NOMO-1 treated with DMSO at 0.1 percent for 48 hours (cell line): ENCODE measurements around the gene KIAA2012.
"Not testable (repeated sequence)": the region's sequence is repeated elsewhere in the genome, so short reads cannot be mapped to it uniquely, and the experiment has no call there.

Experiments
- DNase-seq: peaks from one replicate; lab custom pipeline; 2025; ENCODE audit not compliant: unreplicated experiment; lab: John Stamatoyannopoulos, UW

Gene KIAA2012

DNA sequence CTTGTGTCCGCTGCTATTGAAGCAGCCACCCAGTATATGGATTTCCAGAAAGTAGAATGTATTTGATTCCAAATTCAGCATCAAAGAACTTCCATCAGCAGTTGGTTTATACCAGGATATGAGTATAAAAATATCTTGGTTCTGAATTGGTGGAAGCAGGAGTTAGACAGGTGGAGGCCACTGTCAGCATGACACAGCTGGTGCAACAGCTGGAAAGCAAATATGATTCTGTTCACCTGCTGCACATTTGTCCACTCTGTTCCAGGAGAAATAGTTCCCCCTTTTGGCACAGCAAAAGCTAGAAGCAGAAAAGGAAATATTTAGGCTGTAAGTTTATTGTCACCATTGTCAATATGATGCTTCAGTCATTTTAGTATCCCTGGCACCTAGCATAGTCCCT, 41.2 kb downstream of the KIAA2012 start:
- DNase-seq, result no peak

DNA sequence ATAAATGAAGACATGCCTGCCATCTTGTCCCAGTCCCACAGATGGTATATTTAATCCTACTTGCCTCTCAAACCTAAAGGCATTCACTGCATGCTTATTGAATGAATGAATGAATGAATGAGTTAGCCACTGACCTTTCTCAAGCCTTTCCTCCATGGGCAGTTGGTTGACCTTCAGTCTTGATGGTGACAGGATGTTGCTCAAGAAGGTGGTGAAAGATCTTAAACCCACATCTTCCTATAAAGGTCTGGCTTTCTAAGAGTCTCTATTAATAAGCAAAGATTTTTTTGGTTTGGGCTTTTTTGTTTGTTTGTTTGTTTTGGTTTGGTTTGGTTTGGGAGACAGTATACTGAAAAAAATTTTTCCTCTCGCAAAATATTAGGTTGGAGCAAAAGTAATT, 41.7 kb downstream of the KIAA2012 start:
- DNase-seq, result peak; percentile 69

DNA sequence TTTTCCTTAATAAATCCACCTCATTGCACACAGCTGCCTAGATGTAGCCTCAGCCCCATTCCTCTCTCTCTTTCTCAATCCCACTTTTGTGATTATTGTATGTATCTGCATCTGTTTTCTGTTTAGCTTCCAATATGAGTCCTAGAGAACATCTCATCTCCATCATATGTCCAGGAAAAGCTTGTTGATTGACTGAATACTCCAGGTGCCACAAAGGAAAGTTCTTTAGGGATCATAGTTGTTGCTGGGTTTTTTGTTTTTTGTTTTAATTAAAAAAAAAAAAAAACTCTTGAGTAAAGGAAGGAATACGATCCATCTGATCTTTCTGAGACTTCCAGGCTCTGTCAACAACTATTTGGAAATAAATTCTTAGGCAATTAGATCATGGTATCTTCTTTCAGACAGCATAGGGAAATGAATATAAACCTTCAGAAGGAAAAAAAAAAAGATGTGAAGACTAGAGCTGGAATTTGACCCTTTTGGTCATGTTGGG, 42.5 kb downstream of the KIAA2012 start:
- DNase-seq, result no peak

DNA sequence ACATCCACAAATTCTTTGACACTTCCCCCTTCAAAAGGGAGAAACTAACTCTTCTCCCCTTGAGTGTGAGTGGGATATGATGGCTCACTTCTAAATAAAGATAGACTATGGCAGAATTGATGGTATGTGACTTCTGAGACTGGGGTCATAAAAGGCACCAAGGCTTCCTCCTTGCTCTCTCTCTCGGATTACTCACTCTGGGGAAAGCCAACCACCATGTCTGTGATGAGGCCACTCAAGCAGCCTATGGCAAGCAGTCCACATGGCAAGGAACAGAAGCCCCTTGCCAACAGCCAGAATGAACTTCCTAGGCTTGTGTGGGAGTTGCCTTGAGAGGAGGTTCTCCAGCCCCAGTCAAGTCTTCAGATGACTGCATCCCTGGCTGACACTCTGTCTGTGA, 43.6 kb downstream of the KIAA2012 start:
- no peak for DNase-seq

DNA sequence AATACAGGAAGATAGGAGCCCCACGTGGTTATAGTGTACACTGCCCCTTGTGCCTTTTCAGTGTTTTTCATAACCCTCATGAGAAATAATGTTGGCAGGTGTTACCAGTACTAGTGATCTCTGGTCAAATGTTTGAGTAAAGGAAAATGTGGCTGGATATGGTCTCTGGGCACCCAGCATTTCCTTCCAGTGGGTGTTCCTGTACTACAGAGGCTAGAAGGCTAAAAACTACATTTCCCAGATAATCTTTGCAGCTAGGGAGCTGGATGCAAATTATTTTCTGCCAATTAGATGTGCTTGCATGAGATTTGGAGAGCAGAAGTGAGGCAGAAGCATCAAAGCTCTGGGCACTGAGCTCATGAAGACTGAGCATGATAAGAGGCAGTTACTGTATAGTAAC, 45.1 kb downstream of the KIAA2012 start:
- DNase-seq, result no peak

DNA sequence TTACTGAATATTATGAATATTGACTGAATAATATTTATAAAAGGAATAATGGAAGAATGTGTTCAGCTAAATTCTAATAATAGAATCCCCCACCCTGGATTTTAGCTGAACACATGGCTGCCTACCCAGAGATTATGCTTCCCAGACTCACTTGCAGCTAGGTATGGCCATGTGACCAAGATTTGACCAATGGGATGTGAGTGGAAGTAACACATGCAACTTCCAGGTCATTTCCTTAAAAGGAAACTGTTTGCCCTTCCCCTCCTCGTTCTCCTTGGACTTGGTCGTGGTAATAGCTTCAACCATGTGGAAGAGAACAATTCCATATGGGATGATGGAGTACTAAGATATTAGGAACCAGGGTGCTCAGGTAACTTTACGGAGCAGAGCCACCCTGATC, 47.8 kb downstream of the KIAA2012 start:
- DNase-seq, result no peak

DNA sequence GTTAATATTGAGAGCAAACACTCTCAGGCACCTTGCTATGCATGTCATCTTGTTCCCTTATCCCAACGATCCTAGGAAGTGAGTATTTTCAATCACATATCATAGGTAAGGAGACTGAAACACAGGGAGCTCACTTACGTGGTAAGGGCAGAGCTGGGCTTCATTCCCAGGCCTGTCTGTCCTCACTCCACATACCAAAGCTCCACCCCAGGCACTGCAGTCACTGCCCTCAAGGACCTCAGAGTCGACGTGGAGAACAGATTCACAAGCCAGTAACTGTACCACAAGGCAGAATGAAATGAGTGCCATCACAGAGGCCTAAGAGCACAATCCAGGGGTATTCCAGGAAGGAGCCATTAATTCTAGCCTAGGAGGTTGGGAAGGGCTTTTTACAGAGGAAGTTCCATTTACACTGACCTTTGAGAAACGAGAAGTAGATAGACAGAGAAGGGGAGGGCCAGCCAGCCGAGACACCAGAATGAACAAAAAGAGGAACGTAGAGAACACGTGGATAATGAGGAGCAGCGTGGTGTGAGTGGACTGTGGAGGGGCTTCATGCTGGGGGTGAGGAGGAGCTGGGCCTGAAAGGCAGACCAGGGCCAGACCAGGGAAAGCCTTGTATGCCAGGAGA, 48.6 kb downstream of the KIAA2012 start:
- peak; percentile 89 for DNase-seq

DNA sequence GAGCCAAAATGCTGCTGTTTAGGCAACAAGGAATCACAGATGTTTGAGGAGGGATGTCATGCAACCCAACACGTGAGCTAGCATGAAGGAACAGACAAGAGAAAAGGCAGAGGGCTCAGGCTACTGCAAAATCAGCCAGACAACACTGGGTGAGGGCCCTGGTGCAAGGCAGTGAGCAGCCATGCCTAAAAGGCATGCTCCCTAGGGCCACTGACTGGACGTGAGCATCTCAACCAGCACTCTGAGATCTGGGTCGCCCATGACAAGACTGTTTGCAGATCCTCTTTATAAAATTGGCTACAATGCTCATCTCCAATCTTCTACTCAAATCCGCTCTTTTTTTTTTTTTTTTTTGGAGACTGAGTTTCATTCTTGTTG, 49.1 kb downstream of the KIAA2012 start:
- no peak for DNase-seq

DNA sequence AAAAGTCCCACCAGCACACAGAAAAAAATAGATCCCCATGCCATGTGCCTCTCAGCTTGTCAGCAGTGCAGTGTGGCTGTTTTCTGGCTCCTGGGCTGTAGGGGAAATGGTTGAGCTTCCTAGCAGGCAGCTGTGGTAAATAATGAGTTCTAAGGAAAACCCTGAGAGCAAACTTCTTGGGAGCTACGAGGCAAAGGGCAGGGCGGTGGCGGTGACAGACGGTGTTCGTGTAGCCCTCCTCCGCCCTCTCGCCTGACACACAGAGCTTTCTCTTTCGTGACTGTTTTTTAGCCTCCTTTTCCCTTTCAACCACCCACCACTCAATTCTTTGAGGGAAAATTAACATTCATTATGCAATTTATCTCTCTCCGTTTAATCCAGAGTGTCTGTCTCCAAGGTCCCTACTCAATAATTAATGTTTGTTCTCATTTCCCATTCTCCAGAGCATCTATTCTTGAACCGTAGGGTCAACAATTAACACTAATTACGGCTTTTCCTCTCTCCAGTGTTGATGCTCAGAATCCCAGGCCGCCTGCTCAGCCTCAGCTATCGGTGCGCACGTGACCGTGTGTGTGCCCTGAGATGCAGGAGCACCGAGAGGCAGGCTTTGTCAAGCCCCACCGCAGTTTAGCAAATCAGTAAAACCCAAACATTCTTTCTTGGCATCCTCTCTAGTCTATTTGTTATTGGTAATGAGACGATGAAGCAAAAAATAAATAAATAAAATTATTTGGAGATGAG, 50.1 kb downstream of the KIAA2012 start:
- DNase-seq, result no peak

DNA sequence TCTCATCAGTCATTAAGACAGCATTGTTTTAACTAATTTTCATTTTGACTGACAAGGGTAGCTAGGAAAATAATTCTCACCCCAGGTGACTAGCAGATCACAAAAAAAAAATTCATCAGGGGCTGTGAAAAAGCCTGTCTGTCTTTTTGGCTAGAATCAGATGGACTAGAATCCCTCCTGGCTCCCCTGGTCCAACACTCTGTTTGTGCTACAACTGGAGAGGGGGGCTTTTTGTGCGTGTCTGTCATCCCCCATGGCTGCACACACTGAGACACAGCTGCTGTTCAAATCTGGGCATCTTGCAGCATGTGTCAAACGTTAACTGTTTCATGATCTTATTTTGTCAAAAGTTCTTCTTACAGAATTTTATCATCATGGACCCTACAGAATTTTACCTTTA, 51.2 kb downstream of the KIAA2012 start:
- no peak for DNase-seq

DNA sequence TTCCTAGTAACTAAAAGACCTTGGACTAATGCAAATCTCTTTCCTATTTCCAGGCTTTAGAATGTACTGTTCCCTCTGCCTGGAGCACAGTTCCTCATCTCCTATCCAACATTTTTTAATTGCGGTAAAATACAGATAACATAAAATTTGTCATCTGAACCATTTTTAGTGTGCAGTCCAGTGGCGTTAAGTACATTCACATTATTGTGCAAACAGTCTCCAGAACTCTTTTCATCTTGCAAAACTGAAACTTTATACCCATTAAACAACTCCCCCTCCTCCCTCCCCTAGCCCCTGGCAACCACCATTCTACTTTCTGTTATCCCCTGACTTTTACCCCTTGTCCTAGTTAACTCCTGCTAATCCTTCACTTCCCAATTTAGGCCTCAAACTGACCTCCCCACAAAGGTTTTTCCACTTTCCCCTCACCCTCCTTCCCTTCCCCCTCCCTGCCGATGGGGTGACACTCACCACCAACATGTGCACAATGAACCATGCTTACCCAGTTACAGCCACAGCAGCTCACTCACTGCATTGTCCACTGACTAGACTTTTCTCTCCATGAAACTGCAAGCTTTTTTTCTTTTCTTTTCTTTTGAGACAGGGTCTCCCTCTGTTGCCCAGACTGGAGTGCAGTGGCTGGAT, 54.8 kb downstream of the KIAA2012 start:
- DNase-seq, result no peak

DNA sequence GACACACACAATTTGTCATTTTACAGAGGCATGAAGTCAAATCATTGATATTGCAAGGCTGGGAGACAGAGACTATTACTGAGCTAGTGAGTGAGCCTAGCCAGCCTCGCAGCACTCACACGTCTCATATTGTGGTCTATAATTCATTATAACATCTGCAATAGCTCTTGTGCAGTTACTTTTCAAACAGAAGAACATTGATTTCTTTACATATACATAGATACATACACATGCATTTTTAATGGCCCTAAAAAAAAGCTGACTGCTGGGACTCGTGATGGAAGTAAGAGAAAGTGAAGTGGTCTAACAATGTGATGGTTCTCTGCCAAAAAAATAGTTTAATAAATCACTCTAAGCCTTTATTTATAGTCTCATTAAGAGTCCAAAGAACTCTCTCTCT, 56.8 kb downstream of the KIAA2012 start:
- DNase-seq, result no peak

DNA sequence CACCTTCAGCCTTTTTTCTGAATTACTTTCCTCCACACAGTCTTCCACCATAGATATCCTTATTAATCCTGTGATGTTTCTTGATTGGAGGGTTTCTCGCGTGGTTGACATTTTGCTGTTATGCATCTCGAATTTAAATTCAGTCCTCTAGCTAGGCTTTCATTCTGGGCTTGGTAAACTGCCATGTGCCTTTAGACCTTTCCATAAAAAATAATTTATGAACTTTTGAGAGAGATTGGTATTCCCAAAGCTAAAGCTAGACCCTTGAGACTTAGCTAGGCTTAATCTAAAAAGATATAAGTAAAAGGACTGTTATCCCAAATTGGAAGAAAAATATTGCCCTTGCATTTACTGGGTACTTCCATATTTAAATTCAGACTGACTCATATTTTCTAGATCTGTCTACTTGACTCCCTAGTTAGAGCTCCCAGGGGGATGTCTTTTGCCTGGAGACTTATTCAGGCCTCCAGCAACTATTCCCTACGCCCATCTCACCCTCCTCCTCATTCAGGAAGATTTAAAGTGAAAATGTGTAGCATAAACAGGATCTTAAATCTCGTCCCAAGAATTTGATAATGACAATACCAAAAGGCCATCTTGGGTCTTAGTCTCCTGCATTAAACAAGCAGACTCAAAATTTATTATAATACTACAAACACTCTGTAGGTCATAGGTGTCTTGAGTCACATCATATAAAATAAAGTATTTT, 60.3 kb downstream of the KIAA2012 start:
- DNase-seq, result no peak

DNA sequence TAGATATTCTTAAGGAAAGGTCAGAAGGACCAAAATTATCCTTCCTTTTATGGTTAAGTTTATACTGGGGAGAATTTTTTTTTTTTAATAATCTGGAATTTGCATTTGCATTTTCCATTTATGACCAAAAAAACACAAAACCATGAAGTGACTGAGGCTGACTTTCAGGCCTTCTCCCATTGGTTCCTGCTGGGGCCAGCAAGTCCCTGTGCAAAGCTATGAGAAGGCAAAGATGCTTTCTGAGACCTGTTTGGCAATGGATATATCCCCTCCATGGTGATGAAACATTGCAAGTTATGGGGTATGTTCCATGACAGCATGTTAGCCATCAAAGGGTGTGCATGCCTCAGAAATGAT, 60.8 kb downstream of the KIAA2012 start:
- no peak for DNase-seq

DNA sequence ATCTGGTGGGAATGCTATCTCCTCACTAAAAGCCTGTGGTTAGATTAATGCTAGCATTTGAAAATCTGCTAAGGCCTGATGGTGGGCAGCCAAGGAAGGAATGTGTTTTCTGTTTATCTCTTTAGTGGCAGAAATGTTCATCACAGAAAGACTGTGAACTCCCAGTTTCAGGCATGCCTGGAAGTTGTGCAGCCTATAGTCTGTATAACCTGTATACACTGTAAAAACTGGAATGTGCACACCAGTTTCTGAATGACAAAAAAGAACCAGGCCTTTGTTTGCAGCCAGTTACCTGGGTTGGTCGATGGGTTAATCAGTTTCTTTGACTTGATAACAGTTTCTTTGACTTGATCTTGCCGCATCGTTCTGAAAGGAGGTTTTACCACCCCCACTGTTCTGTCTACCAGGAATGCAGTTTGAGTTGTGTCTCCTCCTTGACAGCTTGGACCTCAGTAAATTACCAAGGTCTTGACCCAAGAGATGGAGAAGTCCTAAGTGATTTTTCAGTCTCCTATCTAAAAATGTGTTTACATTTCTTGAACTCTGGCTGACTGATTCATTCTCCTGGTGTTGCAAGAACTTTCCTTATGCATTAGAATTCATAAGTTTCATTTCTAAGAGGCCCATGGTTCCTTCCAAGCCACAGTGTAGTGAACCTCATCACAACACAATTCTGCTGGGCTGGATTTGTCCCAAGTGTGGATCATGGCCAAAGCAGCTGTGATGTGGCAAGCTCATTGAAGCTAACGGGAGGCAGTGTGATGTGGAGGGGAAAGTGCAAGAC, 62.2 kb downstream of the KIAA2012 start:
- no peak for DNase-seq

DNA sequence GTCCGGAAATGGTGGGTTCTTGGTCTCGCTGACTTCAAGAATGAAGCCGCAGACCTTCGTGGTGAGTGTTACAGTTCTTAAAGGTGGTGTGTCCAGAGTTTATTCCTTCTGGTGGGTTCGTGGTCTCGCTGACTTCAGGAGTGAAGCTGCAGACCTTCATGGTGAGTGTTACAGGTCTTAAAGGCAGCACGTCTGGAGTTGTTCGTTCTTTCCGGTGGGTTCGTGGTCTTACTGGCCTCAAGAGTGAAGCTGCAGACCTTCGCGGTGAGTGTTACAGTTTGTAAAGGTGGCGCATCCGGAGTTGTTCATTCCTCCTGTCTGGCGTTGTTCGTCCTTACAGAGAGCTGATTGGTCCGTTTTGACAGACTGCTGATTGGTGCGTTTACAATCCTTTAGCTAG, 63.0 kb downstream of the KIAA2012 start:
- DNase-seq, result not testable (repeated sequence)

DNA sequence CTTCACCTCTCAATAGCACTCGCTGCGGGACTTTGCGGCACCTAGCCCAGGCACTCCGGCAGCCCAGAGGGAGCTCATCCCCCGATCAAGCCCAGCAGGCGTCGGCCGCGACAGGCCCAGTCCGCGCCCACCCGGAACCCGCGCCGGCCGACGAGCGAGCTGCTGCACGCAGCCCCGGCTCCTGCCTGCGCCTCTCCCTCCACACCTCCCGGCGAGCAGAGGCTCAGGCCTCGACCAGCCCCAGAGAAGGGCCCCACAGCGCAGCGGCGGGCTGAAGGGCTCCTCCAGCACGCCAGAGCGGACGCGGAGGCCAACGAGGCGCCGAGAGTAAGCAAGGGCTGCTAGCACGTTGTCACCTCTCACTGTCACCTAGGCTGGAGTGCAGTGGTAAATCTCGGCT, 63.5 kb downstream of the KIAA2012 start:
- DNase-seq, result no peak

DNA sequence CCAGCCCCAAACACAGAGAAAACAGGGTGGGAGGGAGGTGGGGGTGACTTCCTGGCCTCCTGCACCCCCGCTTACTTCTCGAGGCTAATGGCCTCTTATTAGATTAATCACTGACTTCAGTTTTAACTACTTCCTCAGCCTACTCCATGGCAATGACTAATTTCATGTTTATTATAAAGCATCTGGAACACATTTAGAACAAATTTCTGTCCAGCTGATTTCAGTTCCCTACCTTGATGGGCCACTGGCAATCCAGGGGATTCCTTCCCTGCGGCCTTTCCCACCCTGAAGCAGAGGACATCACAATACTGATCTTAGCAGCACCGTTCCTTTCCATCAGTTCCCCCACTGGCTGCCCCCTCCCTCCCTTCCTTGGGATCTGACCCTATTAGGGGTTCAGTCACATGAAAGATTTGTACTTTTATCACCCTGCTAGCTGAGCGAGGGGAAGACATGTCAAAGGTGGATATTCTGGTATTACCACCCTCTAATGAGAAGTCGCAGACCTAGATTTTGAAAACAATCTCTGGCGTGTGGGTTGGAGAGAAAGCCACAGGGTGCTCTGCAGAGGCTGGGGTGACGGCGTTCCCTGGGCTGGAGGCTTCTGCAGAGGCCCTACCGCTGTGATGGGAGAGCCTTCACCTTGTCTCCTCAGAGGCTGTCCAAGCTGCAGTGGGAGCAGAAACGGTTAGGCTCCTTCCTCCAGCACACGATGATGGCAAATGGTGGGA, 67.6 kb downstream of the KIAA2012 start:
- DNase-seq, result peak; percentile 26

DNA sequence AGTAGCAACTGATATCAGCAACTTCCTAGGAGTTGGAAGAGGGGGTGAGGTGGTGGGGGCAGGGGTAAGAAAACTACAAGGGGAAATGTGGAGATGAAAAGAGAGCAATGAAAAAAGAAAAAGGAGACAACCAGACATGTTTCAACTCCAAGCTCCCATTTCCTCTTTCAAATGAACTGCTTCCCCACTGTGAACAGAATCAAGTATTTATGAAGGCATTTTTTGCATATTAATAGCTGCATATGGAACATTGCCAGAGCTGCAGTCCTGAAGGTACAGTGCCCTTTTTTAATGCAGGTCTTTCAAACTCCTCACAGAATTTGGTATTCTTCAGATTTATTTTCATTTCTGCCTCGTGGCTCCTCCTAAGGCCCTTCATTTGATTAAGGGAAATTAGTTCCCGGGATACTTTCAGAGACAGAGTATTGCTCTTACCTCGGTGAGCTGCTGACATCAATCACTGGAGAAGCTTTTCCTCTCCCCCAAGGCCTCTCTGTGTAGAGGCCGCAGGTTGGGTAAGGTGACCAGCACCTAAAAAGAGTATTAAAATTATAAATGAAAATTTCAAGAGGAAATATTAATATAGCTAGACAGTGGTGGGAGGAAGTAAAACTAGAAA, 68.4 kb downstream of the KIAA2012 start:
- peak; percentile 47 for DNase-seq

DNA sequence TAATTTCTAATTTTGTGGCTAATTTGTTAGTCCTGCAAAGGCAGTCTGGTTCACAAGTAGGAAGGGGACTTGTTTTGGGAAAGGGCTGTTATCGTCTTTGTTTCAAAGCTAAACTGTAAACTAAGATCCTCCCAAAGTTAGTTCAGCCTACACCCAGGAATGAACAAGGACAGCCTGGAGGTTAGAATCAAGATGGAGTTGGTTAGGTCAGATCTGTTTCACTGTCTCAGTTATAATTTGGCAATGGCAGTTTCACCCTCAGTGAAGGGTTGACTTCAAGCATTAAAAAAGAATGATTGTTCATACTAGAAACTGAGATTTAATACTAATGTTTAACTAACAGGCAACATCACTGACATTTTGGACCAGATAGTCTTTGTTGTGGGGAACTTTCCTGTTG, 69.5 kb downstream of the KIAA2012 start:
- DNase-seq, result no peak
